D341Med (cell line): ENCODE results near the gene MRAP.
"Not testable (repeated sequence)": the region's sequence is repeated elsewhere in the genome, so short reads cannot be mapped to it uniquely, and the experiment has no call there.

Experiments
- DNase-seq: peaks from one replicate; pipeline ENCODE4 v3.0.0; 2012; ENCODE audit warnings: low spot score

The MRAP gene

DNA sequence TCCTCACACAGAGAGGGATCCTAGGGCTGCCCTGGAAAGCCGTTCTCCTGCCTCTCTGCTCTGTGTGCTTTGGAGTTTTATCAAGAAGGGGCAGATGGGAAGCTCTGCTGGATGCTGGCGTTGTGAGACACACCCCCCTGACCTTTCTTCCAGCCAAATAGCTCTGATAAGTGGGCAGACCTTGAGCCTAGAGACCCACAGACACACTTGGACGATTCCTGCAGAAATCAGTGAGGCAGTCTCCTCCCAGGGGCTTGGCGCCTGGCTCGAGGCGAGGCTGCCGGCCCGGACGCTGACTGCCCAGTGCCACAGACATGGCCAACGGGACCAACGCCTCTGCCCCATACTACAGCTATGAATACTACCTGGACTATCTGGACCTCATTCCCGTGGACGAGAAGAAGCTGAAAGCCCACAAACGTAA, at the start of gene MRAP:
Gene MRAP (plus strand): TSS at position 198 of the 424 bp plus-strand sequence. CDS start 117 bp downstream, at position 315.
- no peak for DNase-seq

DNA sequence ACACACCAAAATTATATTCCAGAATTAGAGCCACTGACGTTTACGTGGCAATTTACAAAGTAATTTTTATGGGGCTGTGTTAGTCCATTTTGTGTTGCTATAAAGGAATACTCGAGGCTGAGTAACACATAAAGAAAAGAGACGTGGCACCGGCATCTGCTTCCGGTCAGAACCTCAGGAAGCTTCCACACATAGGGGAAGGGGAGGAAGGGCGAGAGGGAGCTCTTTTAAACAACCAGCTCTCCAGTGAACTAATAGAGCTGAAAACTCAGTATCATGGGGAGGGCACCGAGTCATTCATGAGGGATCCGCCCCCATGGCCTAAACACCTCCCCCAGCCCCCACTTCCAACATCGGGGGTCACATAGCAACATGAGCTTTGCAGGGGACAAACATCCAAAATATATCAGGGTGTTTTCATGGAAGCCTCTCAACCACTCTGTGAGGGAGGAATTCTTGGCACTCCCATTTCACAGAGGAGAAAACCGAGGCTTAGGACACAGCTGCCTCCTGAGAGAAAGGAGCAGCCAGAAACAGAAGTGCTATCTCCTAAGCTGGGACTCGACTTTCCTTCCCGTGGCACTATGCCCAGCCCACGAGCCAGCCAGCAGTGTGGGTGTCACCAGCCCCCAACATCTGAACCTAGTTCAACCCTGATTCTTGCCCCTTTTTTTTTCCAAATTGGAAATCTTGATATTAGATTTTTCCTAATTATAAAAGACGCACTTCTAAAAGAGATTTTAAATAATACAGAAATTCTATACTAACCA, 49.0 kb upstream of the MRAP start:
- no peak for DNase-seq

DNA sequence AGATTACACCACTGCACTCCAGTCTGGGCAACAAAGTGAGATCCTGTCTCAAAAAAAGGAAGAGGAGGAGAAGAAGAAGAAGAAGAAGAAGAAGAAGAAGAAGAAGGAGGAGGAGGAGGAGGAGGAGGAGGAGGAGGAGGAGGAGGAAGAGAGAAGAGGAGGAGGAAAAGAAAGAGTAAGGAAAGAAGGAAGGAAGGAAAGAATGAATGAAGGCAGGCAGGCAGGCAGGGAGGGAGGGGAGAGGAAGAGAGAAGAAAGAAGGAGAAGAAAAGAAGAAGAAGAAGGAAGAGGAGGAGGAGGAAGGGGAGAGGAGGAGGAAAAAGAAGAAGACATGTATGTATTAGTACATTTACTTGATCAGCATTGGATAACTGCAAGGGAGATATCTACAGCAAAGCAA, 46.5 kb upstream of the MRAP start:
- DNase-seq, result no peak

DNA sequence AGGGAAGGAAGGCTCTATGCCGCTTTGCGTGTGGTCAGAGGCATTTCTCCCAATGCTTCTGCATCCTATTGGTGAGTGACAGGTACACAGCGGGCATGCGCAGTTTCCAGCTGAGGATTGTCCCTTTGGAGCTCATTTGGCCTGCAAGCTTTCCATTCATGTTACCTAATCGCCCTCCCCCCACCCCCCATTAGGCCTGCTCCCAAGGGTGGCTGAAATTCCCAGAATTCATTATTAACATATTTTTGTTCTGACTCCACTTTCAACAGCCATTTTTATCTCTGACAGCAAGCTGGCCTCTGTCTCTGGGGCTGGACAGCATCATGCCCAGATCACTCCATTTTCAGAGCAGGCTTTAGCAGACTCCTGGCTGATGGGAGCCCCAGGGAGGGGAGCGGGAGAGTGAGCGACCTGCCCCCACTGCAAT, 45.4 kb upstream of the MRAP start:
- no peak for DNase-seq

DNA sequence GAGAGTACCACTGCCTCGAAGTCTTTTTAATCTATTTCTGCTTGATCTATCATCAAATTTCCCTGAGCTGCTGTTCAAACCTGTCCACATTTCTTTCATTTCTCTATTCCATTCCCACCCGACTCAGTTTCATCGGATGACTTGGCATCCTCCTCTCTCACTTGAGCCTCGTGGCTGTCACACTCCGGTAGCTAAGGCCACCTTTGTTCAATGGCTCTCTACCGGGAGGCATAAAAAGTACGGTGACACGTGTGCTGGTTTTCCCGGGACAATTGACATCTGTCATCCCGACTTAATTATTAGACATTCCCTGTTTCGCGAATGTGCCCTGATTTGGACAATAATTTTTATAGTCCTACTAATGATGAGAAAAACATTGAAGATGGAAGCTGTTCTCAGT, 42.4 kb upstream of the MRAP start:
- no peak for DNase-seq

DNA sequence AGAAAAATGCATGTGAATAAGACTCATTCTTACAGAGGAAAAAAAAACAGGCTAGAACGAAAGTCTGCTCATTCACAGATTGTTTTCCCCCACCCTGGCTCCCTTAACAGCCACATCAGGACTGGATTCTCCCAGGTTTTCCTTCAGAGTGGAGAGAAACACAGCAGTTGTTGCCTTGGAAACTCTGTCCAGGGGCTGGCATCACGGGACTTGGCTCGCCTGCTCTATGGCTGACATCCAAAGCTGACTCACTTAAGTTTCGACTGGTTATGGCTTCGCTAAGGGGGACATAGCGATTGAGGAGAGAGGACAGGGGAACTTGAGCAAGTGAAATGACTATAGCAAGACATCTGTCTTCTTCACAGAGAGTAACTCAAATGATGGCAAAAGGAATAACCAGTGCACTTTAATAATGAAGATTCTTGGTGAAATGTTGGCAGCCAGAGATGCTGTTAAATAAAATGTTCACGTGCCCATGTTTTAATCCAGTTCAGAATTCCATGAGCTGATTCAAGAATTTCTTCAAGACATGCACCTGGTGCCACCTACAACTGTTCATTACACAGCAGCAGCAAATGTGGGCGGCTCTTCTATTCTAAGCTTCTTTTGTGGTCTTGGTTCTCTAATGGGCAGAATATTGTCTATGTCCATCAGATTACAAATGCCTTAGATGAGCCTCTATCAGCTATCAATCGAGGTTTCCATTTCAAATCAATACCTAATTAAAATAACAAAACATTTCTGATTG, 41.6 kb upstream of the MRAP start:
- DNase-seq, result no peak

DNA sequence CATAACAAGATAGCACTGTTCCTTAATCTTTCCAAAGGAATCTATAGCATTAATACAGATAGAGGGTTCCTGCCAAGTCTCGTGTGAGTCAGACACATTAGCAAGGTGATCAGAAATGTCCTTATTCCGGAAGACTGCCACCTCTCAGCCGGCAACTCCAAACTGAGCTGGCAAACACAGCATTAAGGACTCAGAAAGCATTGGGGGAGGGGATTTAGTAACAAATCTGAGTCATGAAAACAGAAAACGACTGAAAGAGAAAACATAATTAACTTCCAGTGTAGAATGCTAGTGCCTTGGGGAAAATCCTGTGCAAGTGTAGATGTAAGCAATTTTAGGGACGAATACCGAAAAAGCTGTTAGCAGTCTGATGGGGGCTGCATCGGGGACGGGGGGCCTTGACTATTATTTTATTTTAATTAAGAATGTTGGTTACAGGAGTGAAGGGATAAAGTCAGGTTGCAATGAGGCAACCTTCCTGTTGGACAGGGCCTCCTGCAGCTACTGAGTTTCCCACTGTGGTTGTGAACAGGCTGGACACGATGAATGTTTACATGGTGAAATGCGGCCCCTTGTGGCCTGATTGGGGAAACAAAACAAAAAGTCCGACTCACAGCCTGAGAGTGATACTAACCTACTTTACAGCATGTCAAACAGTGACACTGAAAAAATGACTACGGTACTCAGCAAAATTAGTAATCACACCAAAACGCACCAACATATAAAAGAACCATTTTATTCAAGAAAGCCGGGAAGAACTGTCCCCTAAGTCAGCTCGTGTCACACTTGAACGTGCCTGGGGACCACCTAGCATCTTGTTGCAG, 40.5 kb upstream of the MRAP start:
- DNase-seq, result peak; percentile 83

DNA sequence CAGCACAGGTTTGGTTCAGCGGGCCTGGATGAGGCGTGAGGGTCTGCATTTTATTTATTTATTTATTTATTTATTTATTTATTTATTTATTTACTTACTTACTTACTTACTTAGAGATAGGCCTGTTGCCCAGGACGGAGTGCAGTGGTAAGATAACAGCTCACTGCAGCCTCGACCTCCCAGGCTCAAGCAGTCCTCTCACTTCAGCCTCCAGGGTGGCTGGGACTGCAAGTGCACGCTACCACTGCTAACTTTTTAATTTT, 39.9 kb upstream of the MRAP start:
- DNase-seq, result not testable (repeated sequence)

DNA sequence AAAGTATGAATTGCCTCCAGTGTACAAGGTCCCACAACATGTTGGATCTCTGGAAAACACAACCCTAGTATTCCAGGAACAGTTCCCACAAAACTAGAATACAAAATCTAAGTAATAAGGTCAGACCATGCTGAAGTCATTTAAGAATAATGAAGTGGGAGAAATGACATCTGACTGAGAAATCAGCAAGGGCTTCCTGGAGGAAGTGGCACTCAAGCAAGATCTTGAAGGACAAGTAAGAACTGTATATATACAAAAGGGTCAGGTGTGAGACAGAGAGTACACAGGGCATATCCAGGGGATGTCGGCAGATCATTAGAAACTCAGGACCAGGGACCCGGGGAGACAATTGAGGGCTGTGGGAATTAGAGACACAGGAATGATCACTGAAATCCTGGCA, 38.5 kb upstream of the MRAP start:
- no peak for DNase-seq

DNA sequence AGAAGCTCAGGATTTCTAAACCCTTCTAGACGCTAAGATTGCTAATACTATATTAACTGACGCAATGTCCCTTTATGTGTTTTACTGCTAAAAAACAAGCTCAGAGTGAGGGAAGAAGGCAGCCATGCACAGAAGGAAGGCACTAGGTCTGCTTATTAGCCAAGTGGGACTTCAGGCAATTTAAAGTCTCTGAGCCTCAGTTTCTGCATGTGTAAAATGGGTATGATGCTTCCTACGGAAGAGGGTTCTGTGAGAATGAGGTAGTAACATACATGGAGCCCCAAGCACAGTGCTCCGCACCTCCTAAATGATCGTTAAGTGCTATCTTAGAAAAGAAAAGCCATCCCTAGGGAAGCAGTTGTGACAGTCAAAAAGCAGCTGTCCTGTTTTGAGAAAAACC, 36.7 kb upstream of the MRAP start:
- no peak for DNase-seq

DNA sequence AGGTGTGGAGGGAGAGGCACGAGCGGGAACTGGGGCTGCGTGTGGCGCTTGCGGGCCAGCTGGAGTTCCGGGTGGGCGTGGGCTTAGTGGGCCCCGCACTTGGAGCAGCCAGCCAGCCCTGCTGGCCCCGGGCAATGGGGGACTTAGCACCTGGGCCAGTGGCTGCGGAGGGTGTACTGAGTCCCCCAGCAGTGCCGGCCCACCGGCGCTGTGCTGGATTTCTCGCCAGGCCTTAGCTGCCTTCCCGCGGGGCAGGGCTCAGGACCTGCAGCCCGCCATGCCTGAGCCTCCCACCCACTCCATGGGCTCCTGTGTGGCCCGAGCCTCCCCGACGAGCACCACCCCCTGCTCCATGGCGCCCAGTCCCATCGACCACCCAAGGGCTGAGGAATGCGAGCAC, 33.3 kb upstream of the MRAP start:
- DNase-seq, result not testable (repeated sequence)

DNA sequence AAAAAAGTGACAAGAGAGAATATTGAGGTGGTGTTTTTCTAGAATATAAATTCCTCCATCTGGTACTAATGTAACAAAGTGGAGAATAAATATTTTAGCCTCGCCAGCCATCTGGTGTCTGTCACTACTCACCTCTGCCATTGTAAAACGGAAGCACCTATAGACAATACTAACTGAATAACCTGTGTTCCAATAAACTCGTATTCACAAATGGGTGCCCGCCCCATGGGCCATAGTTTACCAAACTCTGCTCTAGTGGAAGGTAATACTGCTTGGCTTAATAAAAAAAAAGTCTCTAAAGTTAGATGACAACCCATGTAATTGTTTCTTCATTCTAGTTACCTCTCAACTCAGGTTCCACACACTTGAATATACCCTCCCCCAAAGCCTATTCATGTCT, 27.9 kb upstream of the MRAP start:
- no peak for DNase-seq

DNA sequence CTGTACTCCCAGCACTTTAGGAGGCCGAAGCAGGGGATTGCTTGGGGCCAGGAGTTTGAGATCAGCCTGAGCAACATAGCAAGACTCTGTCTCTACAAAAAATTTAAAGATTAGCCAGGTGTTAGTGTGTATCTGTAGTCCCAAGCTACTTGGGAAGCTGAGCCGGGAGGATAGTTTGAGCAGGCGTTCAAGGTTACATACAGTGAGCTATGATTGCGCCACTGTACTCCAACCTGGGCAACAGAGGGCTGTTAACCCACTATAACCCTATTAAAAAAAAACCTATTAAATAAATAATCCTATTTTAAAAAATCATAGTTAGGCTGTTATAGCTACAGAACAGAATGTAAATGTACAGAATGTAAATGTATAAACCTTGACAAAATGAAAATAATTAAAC, 22.0 kb upstream of the MRAP start:
- DNase-seq, result no peak

DNA sequence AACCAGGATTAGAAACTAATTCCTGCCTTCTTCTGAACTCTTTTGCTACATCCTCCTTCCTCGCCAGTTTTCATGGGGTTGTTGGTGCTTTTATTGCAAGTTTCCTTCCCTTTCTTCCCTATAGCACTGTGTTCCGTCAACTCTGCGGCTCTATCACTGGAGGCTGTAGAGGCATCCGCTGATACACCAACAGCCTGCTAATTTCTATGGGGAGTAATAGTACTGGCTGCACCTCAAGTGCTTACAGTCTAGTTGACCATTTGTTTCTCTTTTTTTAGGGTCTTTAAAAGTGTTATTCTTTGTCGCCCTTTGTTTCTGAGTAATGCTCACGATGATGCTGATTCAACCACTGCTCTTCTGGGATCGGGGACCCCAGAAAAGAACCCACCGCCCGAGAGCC, 20.6 kb upstream of the MRAP start:
- no peak for DNase-seq

DNA sequence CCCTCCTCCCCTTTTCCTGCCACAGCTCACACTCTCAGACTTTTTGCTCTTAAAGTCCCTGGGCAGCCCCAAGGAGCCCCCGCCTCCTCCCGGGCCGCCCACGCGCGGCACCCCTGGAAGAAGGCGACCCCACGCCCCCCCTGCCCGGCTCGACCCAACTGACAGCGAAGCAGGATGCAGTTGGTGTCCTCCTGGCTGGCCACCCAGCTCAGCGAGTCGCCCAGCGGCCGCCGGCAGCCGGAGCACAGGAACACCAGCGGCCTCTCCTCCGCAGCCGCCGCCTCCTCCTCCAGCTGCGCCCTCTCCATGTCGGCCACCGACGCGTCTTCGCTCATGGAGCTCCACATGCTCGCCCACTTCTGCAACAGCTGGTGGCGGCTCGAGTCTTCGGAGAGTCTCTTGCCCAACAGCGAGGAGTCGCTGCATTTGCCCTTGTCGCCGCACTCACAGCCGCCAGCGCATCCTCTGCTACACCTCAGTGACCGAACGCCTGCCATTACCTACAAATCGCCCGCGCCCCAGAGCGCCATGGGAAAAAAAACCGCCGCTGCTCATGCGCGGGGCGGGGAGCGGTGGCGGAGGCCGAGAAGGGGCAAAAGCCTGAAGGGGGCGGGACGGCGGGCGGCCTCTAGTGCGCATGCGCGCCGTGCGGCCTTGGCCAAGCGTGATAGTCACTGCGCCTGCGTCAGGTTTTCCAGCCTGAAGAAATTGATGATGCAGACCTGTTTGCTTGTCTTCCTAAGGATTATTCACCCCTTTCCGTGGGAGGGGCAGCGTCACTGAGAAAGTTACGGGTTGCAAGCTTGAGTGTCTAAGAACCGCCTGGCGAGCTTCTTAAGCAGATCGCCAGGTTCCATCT, 19.9 kb upstream of the MRAP start, which contains the start of gene MIS18A:
Gene MIS18A (minus strand): TSS at position 532 of the 859 bp plus-strand sequence. CDS start 35 bp downstream, at position 497.
- peak; percentile 99 for DNase-seq

DNA sequence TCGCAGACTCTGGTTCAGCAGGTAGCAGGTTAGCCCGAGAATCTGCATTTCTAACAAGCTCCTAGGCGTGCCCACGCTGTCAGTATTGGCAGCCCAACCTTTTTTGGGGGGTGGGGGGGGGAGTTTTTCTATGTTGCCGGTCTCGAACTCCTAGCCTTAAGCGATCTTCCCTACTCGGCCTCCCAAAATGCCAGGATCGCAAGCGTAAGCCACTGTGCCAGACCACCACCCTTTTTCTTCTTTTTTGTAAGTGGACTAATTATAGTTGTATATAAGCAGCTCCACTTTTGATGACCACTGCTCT, 19.3 kb upstream of the MRAP start:
- DNase-seq, result no peak

DNA sequence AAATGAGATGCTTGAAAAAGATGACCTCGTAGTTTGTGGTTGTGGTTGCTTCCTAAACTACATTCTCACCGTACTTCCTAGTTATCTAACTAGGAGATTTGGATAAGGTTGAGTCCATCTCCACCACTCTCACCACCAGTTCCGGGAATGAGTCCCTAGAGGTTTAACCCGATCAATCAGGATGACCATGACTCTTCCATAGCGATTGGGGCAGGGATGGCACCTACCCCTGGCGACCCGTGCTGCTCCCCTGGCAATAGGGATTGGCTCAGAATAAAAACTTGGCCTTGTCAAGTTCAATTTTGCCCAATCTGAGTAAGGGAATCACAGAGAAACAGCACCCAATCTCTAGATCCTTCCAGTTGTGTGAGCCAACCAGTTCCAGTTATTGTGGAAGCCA, 17.1 kb upstream of the MRAP start:
- DNase-seq, result no peak

DNA sequence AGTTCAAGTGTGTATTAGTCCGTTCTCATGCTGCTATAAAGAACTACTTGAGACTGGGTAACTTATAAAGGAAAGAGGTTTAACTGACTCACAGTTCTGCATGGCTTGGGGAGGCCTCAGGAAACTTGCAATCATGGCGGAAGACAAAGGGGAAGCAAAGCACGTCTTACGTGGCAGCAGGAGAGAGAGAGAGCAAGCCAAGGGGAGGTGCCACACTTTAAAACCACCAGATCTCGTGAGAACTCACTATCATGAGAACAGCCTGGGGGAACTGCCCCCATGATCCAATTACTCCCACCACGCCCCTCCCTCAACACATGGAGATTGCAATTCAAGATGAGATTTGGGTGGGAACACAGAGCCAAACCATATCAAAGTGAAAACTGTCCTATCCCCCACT, 15.7 kb upstream of the MRAP start:
- no peak for DNase-seq

DNA sequence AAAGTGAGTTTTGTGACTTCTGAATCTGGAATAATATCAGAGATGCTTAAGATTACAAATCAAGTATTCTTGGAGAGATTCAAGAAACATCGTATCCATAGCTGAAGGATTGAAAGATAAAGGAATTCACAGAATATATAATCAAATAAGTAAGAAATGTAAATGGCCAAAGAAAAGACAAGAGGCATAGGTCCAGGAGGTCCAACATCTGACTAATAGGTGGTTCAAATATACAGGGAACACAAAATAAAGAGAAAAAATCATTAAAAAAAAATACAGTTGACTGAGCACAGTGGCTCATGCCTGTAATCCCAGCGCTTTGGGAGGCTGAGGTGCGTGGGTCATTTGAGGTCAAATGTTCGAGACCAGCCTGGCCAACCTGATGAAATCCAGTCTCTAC, 13.2 kb upstream of the MRAP start:
- no peak for DNase-seq

DNA sequence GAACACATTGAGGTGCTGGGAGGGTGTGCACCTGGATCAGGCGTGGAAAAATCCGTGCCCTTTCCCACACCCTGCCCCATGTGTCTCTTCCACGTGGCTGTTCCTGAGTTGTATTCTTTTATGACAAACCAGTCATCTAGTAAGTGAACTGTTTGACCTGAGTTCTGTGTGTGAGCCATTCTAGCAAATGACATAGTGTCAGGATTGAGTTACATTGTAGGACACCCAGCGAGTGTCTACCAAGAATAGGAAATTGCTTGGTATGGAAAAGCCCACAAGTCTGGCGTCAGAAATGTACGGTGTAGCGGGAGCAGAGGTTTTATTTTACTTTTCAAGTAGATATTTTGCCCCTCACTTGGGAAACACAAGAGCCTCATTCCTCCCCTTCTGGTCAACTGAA, 1.2 kb upstream of the MRAP start:
- no peak for DNase-seq

DNA sequence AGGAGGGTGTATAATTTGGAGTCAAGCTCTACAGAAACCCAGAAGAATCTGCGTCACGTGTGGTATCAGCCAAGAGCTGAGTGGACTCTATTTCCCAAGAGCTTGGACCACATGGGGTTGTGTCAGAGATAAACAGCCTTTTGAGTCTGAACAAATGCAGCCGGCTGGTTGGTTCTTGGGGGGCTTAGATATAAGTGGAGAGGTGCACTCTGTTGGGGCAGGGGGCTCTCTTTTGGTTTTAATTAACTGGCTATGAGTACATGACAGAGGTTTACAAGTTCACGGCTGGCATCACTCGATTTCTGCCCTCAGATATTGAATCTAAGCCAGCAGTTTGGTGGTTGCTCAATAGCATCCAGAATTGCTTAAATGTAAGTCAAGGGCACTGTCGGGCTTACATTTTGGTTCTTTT, 501 bp upstream of the MRAP start:
- no peak for DNase-seq

DNA sequence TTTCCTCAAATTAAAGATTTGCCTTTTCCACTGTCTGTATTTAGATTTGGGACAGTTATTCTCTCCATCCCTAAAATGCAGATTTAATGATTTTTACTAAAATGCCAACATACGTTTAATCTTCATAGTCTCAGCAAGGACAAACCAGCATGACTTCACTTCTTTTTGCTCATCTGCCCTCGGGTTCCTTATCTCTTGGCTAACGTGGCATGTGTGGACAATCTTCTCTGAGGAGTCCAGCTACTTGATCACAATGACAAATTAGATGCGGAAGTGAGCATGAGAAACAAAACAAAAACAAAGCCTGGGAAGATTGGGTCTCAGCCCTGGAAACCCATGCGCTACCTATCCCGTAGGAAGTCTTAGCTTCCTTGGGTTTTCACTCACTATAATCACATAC, 1.0 kb downstream of the MRAP start:
- DNase-seq, result no peak
